ENCODE measurements around the gene TEX48. TPM values are rescaled to one million over a fixed set of nuclear protein-coding genes. Genes with fewer than 3 reads are reported as not detected.

The TEX48 gene, protein sequence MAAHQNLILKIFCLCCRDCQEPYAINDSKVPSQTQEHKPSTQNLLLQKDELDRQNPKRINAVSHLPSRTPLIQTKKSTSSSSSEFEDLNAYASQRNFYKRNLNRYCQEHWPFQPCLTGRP
- polyA plus RNA-seq, result not detected

DNA sequence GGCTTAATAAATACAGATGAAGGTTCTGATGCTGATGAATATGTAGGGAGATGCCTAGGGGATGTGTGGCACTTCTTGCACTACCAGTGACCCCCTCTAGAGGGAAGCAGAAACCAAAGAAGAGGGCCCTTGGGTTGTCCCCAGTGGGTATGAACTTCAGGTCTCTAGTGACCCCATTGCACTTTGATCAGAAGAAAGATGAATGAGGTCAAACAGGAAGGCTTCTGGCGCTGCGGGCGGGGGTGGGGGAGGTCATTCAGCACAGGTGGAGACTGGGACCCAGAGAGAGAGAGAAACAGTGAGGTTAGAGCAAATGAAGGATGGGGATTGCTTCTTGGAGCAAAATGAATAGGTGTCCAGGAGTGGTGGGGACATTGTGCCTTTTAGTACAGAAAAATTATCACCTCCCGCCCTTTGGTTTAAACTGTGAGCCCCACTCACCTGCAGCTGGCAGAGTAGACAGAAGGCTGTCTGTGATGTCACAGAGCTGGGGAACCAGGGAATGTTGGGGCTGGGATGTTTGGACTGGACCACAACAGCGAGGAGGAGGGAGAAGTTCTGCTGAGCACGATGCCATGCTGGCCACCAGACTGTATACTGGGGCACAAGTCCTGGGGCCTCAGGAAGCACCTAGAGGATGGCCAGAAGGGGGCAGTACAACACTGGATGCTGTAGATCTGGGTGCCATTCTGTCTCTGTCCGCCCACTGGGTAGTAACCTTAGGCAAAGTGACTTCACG is at the start of gene TEX48:
Gene TEX48, minus strand, starts transcription at position 599 of the 739 bp plus-strand sequence. CDS start 10,469 bp downstream, outside the sequence.
- H3K27ac ChIP-seq (ENCODE audit: low read depth, low read length), result no peak within 1 kb of the TSS
- 54 to 61% (median 59%) methylated on average over 8 of the region's 8 CpGs for WGBS, 3 donors

DNA sequence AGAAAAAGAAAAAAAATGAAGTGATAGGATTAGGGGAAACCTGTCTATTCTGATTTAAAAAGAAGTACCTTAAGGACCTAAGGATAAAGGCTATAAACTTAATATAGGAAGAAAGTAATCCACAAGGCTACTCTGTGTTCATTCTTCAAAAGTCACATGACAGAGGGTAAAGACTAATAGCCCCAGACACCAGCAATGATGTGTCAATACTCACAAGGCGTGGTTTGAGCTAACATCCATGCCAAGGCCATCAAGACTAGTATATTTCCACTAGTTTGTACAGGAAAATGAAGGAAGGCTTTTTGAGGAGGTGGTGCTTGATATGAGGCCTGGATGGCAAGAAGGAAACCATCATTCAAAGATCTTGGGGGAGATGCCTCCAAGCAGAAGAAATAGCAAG is 49.7 kb upstream of the TEX48 start:
- H3K27ac ChIP-seq (ENCODE audit: low read depth, low read length), result no peak overlapping the region
- 73 to 83% (median 78%) methylated on average over 1 of the region's 1 CpG for WGBS, 3 donors

DNA sequence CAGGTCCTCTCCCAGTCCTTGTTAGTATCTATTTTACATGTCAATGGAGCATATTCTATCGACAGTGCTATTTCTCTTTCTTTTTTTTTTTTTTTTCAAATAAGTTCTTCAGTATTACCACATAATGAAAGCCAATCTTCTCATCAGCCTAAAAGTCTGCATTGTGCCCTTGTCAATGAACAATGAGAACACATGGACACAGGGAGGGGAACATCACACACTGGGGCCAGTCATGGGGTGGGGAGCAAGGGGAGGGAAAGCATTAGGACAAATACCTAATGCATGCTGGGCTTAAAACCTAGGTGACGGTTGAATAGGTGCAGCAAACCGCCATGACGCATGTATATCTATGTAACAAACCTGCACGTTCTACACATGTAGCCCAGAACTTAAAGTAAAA is 47.7 kb upstream of the TEX48 start:
- H3K27ac ChIP-seq (ENCODE audit: low read depth, low read length), result no peak overlapping the region
- WGBS, 3 donors, result 86 to 91% (median 89%) methylated on average over 5 of the region's 5 CpGs

DNA sequence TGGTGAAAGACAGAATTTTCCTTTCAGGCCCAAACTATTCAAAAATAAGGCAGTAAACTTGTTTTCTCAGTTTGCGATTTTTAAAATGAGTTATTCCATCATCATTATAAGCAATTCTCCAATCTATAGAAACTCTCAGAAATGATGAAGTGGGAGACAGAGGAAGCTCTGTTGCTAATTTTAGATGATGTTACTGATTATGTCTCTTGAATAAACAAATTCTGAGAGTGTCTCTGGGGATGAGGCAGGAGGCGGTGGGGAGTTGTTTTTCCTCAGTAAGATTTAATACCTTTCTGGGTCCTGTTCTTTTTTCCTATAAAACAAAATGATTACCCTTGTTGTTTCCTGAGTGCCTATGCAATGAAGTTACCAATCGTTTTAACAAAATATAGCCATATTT is 43.9 kb upstream of the TEX48 start:
- WGBS, 3 donors, result 79 to 80% (median 79%) methylated on average over 3 of the region's 3 CpGs
- H3K27ac ChIP-seq (ENCODE audit: low read depth, low read length), result no peak overlapping the region

DNA sequence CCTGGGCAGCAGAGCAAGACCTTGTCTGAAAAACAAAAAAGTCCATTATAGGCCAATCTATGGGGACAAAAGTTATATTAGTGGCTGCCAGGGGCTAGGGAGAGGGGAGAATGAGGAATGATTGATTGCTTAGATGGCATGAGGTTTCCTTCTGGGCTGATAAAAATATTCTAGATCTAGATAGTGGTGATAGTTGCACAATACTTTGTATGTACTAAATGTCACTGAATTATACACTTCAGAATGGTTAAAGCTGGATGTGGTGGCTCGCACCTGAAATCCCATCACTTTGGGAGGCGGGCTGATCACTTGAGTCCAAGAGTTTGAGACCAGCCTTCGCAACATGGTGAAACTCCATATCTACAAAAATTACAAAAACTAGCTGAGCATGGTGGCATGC is 42.8 kb upstream of the TEX48 start:
- whole genome bisulfite sequencing, 3 donors, result 93 to 98% (median 96%) methylated on average over 3 of the region's 3 CpGs
- no peak overlapping the region for H3K27ac ChIP-seq (ENCODE audit: low read depth, low read length)

DNA sequence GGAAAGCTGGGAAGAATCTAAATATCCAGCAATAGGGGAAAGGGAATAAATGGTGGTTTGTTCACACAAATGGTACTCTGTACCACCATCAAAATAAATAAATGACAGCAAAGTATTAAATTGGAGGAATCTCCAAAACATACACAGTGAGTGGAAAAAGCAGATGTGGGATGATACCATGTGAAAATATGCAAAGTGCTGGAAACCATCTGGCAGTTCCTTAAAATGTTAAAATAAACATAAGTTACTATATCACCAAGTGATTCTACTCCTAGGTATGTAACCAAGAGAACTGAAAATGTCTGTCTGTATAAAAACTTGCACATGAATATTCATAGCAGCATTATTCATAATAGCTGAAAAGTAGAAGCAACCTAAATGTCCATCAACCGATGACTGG is 41.9 kb upstream of the TEX48 start:
- WGBS, 3 donors, result 95 to 98% (median 97%) methylated on average over 1 of the region's 1 CpG
- no peak overlapping the region for H3K27ac ChIP-seq (ENCODE audit: low read depth, low read length)

DNA sequence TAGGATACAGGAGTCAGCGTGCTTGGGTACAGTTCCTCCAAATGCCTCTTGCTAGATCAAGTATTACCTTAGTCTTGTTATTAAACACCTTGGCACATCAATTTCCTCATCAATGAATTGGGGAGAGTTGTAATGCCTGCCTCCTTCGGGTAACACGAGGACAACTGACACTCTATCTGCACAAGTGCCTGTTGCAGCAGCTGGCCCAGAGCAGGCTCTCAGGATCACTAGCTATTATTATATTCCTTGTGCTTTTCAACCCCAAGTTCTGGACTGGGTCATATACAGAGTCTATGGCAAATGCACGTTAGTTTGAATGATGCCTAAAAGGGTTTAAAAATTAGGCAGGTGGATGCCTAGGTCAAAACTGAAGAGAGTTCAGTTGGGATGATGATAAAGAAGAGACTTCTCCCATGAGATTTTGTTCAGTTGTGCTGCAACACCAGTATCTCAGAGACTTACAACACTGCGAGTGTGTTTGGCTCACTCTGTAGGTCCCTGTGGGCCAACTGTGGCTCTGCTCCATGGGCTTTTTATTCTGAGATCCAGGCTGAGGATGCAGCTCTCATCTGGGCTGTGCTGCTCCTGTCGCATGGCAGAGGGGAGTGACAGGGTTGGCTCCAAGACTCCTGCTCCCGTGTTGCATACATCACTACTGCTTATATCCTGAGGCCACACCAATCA is 41.1 kb upstream of the TEX48 start:
- 55 to 62% (median 57%) methylated on average over 7 of the region's 7 CpGs for WGBS, 3 donors
- no peak overlapping the region for H3K27ac ChIP-seq (ENCODE audit: low read depth, low read length)

DNA sequence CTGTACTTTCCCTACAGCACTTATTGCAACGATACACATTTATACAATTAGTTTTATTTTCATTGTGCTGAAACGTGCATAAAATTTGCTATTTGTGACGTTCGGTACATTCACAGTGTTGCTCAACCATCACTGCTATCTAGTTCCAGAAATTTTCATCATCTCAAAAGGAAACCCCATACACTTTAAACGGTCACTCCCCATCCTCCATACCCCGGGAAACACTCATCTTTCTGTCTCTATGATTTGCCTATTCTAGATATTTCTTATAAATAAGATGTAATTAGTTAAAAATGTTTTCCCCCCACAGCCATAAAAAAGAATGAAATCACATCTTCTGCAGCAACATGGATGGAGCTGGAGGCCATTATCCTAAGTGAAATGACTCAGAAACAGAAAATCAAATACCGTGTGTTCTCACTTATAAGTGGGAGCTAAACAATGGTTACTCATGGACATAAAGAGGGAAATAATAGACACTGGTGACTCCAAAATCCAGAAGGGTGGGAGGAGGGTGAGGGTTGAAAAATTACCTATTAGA is 40.2 kb upstream of the TEX48 start:
- 60 to 63% (median 61%) methylated on average over 7 of the region's 7 CpGs for WGBS, 3 donors
- H3K27ac ChIP-seq (ENCODE audit: low read depth, low read length), result no peak overlapping the region

DNA sequence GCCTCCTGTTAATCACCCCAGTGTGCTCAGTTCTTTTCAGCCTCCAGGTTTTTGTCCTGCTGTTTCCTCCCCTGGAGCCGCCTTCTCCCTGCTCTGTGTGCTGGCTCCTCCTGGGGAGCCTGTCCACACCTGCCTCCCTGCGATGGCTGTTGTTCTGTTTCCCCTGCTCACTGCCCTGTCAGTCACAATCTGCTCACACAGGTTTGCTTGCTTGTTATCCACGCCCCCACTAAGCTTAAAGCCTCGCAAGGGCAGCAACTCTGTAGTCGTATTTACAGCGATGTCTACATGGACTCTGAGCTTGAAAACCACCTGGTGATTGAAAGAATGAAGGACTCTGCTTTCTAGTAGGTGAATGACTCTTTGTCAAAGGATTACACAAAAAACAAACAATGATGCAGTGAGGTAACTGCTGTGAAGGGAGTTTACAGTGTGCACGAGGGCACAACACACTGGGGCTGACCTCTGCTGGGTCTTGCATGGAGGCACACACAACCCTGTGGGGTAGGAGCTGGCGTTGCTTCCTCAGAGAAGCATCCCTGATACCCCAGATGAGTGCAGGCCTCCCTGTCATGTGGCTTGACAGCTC is 39.6 kb upstream of the TEX48 start:
- no peak overlapping the region for H3K27ac ChIP-seq (ENCODE audit: low read depth, low read length)
- 29 to 70% (median 69%) methylated on average over 8 of the region's 8 CpGs for WGBS, 3 donors

DNA sequence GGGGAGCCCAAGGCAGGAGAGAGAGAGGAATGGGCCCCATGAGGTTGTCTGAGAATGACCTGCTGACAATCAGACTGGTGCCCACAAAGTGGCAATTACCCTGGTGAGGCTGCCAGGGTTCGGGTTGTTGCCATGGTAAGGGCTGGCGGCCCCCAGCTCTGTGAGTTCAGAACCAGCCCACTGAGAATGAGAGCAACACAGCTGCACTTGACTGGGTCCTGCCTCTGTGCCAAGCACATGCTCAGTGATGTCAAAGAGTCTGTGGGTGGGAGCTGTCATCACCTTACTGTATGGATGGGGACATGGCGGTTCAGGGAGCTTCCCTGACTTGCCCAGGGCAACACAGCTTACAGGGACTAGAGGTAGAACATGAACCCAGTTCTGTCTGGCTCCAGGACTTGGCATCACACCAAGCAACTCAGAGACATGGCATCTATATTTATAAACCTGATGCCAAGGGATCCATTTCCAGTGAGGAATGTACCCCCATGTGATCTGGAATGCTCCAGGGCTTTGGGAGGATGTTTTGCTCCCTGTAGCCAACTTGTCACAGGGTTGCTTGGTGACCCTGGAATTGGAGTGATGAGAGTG is 38.2 kb upstream of the TEX48 start:
- H3K27ac ChIP-seq (ENCODE audit: low read depth, low read length), result no peak overlapping the region
- 79 to 89% (median 85%) methylated on average over 3 of the region's 3 CpGs for WGBS, 3 donors

DNA sequence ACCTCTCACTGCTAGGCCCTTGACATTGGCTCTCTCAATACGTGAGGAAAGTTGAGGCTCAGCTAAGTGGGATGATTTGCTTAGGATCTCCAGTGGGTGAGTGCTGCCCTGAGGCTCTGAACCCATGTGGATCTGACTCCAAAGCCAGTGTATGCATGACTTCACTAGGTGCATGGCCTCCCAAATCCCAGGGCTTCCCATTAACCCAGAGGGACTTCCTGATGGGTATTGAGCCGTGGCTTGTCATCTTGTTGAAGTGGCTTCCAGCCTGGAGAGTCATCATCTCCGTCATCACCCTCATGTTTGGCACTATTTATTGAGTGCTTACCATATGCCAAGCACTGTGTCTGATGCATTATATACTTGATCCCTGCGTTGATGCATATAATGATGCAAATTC is 37.3 kb upstream of the TEX48 start:
- 77 to 89% (median 82%) methylated on average over 4 of the region's 4 CpGs for WGBS, 3 donors
- H3K27ac ChIP-seq (ENCODE audit: low read depth, low read length), result no peak overlapping the region

DNA sequence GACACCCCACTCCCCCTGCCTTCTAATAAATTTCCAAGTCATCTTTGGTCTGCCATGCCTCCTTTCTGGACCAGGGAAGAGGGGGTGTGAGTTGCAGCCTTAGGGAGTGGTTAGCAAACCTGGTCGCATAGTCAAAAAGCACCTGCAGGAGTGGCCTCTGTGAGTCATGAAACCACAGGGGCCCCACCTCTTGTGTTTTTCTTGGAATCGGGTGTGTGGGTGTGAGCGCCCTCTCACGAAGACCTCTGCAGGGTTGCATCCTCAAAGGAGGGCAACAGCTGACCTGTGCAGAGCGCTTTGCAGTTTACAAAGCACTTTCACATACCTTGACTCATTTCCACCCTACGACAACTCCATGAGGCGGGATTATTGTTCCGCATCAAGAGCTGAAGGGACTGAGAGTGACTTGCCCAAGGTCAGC is 36.8 kb upstream of the TEX48 start:
- no peak overlapping the region for H3K27ac ChIP-seq (ENCODE audit: low read depth, low read length)
- 78 to 82% (median 79%) methylated on average over 8 of the region's 8 CpGs for WGBS, 3 donors

DNA sequence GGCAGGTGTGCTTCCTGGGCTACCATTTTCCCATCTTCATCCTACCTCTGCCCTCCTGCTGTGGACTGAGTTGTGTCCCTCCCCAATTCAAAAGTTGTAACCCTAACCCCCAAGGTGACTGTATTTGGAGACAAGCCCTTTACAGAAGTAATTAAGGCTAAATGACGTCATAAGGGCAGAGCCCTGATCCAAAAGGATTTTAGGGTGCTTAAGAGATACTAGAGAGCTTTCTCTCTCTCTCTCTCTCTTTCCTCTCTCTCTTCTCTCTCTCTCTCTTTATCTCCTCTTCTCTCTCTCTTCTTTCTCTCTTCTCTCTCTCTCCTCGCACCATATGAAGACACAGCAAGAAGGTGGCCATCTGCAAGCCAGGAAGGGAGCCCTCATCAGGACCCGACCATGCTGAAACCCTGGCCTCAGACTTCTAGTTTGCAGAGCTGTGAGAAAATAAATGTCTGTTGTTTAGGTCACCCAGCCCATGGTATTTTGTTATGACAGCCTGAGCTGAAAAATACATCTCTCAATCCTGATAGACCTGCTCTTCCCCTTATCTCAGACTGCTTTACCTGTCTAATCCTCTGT is 36.0 kb upstream of the TEX48 start:
- H3K27ac ChIP-seq (ENCODE audit: low read depth, low read length), result no peak overlapping the region
- WGBS, 3 donors, result 74 to 83% (median 82%) methylated on average over 3 of the region's 3 CpGs

DNA sequence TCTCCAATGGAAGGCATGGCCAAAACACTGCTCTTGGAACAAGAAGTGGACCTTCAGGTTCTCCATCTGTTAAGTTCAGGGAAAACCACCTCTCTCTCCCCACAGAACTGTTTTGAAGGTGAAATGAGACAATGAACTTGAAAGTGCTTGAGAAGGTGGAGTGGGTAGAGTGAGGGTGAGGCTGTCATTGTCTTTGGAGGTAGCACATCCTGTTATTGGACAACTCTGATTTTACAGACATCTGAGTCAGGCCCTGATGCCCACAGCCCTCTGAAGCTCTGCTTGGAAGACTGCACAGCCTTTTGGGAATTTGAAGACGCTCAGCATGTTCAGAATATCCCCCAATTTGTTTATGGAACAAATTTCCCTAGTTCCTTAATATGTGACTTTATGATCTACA is 27.6 kb upstream of the TEX48 start:
- no peak overlapping the region for H3K27ac ChIP-seq (ENCODE audit: low read depth, low read length)
- WGBS, 3 donors, result 52 to 75% (median 63%) methylated on average over 1 of the region's 1 CpG

DNA sequence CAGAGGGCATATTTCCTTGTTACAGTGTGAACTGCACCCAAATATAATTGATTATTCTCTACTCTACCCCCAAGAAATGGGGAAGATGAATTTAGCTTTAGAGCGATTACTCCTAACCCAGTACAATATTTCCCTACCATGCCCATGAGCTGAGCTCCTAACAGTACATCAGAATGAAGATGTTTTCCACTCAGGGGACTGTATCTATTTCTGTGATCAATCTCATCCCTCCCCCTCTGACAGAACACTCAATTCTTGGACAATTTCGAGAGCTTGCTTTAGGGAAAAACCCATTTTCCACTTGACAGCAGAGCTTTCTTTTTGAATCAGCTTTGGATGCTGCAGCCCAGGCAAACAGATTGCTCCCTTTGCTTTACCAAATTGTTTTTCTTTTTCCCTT is 24.7 kb upstream of the TEX48 start:
- 77 to 89% (median 86%) methylated on average over 2 of the region's 2 CpGs for WGBS, 3 donors
- H3K27ac ChIP-seq (ENCODE audit: low read depth, low read length), result no peak overlapping the region

DNA sequence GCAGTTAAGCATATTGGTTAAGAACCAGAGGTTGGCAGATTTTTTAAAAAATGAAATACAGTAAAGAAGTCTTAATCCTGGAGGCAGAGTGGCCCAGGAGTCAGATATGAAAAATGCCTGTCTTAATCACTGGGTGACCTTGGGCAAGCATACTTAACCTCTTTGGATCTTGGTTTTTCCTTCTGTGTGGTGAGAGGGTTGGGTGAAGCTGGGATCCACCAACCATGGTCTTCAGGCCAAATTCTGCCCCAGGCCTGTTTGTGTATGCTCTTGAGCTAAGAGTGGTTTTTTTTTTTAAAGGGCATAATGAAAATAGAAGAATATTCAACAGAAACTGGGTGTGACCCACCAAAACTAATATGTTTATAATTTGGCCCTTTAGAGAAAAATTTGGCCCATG is 20.0 kb upstream of the TEX48 start:
- H3K27ac ChIP-seq (ENCODE audit: low read depth, low read length), result no peak overlapping the region

DNA sequence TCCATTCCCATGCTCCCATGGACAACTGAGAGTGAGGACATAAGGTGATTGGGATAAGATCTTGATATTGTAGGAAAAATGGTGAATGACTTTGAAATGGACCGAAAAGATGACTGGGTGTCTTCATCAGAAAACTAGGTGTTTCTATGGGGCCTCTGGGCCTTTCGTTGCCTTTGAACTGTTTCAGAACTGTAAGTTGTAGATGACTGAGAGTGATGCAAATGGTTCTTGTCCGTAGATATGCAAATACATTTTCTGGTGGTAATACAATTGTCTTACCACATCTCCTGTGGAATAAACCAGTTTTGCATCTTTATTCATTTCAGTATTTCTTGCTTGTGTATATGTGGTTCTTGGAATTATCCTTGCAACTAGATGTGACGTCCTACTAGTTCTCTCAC is 16.0 kb upstream of the TEX48 start:
- no peak overlapping the region for H3K27ac ChIP-seq (ENCODE audit: low read depth, low read length)
- 87 to 90% (median 88%) methylated on average over 4 of the region's 4 CpGs for WGBS, 3 donors

DNA sequence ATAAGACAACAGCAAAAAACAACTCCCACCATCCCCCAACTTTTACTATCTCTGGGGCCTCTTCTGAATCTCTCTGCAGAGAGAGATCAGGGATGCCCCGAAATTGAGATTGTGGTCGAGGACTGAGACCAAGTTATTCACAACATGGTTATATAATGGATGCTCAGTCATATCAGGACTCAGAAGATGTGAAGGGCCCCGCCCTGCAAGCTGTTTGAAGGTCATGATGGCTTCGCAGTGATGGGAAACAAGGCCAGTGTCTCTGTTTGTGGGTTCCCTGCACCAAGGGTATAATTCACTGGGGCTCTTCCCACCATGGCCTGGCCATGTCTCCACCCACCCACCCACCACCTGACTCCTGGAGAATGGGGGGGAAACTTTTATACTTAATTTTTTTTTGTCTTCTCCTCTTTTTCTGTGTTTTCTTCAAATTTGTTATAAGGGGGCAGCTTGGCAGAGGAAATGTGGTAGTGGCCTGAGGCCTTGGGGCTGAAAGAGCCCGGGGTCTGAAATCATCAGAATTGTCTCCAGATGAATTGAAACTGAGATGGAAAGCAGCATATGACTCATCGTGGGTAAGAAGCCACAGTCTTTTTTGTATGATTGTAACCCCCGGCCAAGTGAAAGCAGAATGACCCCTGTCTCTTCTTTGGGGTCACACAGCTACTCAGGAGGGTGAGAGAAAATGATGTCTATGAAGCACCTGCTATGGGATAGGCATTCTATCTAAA is 15.0 kb upstream of the TEX48 start:
- WGBS, 3 donors, result 67 to 76% (median 76%) methylated on average over 7 of the region's 7 CpGs

More for the DNA sequence above, 15.0 kb upstream of the TEX48 start:
- no peak overlapping the region for H3K27ac ChIP-seq (ENCODE audit: low read depth, low read length)
